ENCODE measurements around the gene FRK. TPM values are rescaled to one million over a fixed set of nuclear protein-coding genes. Genes with fewer than 3 reads are reported as not detected.

The FRK gene
- total and polyA plus RNA-seq, 2 donors: 0.80 to 0.98 TPM

DNA sequence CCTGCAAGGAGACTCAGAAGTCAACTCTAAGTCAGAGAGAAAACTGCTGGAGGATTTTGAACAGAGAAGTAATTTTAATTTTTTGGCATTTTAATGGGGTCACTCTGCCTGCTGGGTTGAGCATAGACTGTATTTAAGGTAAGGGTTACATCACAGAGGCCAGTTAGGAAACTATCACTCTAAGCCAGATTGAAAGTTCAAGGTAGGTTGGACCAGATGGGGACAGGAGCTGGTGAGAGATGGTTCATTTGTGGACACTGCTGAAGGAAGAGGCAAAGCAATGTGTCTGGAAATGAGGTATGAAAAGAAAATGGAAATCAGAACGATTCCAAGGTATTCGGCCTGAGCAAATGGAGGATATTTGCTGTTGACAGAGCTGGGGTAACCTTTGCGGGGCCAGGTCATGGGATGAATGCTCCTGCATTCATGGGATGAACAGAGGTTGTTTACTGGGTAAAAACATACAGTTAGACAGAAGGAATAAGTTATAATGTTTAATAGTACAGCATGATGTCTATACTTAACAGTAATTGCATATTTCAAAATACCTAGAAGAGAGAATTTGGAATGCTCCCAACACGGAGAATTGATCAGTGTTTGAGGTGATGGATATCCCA lies 26.9 kb downstream of the FRK start:
- no peak for DNase-seq (ENCODE audit: low read depth in 6 of 9, low spot score in 9 of 9)
- Histone ChIP-seq H3K4me3 (ENCODE audit: low read length in 2 of 2) (no peak overlapping the region), H3K36me3 (ENCODE audit: control insufficient read depth in 2 of 2, insufficient read depth in 2 of 2, low read length in 1 of 2) (no peaks in the 10 kb centered on the region), H3K9me3 (ENCODE audit: control insufficient read depth in 2 of 2, insufficient read depth in 1 of 2, low read length in 1 of 2) (no peaks in the 10 kb centered on the region), H3K4me1 (ENCODE audit: control insufficient read depth in 2 of 2, insufficient read depth in 2 of 2, low read length in 2 of 2) (no peaks in the 10 kb centered on the region), H3K27me3 (ENCODE audit: control insufficient read depth in 2 of 2, insufficient read depth in 1 of 2, low read length in 1 of 2) (no peaks in the 10 kb centered on the region), H3K27ac (ENCODE audit: low read depth in 1 of 2, low read length in 1 of 2) (no peak overlapping the region)
- WGBS: 67% methylated on average over 4 of the region's 4 CpGs

- H3K36me3 ChIP-seq (ENCODE audit: control insufficient read depth in 2 of 2, insufficient read depth in 2 of 2, low read length in 1 of 2): no peaks in the 10 kb centered on the region
- no peak overlapping the region for H3K27ac ChIP-seq (ENCODE audit: low read depth in 1 of 2, low read length in 1 of 2)
- H3K27me3 ChIP-seq (ENCODE audit: control insufficient read depth in 2 of 2, insufficient read depth in 1 of 2, low read length in 1 of 2): no peaks in the 10 kb centered on the region
- H3K9me3 ChIP-seq (ENCODE audit: control insufficient read depth in 2 of 2, insufficient read depth in 1 of 2, low read length in 1 of 2): no peaks in the 10 kb centered on the region
- WGBS: 70% methylated on average over 1 of the region's 1 CpG
- no peak for DNase-seq (ENCODE audit: low read depth in 6 of 9, low spot score in 9 of 9)
- H3K4me3 ChIP-seq (ENCODE audit: low read length in 2 of 2): no peak overlapping the region
- no peaks in the 10 kb centered on the region for H3K4me1 ChIP-seq (ENCODE audit: control insufficient read depth in 2 of 2, insufficient read depth in 2 of 2, low read length in 2 of 2)
These were observed 29.9 kb downstream of the FRK start for GRCh38 chr6:116030770-116031169.

GRCh38 chr6:116029535-116029934 lies 31.2 kb downstream of the FRK start:
- Histone ChIP-seq H3K9me3 (ENCODE audit: control insufficient read depth in 2 of 2, insufficient read depth in 1 of 2, low read length in 1 of 2) (no peaks in the 10 kb centered on the region), H3K4me3 (ENCODE audit: low read length in 2 of 2) (no peak overlapping the region), H3K27ac (ENCODE audit: low read depth in 1 of 2, low read length in 1 of 2) (no peak overlapping the region), H3K4me1 (ENCODE audit: control insufficient read depth in 2 of 2, insufficient read depth in 2 of 2, low read length in 2 of 2) (no peaks in the 10 kb centered on the region), H3K36me3 (ENCODE audit: control insufficient read depth in 2 of 2, insufficient read depth in 2 of 2, low read length in 1 of 2) (no peaks in the 10 kb centered on the region), H3K27me3 (ENCODE audit: control insufficient read depth in 2 of 2, insufficient read depth in 1 of 2, low read length in 1 of 2) (no peaks in the 10 kb centered on the region)
- 72% methylated on average over 1 of the region's 1 CpG for WGBS
- no peak for DNase-seq (ENCODE audit: low read depth in 6 of 9, low spot score in 9 of 9)

DNA sequence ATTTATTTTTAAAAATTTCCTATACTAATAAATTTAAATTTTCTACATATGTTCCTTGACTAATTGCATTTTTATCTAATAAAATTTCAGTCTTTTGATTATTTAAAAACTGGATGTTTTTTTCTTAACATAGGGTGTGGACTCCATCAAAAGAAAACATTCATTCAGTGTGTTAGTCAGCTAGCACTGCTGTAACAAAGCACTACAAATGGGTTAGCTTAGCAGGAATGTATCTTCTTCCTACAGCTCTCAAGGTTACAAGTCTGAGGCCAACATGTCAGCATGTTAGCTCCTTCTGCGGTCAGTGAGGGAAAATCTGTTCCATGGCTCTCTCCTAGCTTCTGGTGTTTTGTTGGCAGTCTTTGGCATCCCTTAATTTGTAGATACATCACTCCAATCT lies 32.5 kb downstream of the FRK start:
- H3K36me3 ChIP-seq (ENCODE audit: control insufficient read depth in 2 of 2, insufficient read depth in 2 of 2, low read length in 1 of 2): no peaks in the 10 kb centered on the region
- 92% methylated on average over 1 of the region's 1 CpG for WGBS
- H3K4me3 ChIP-seq (ENCODE audit: low read length in 2 of 2): no peak overlapping the region
- no peak overlapping the region for H3K27ac ChIP-seq (ENCODE audit: low read depth in 1 of 2, low read length in 1 of 2)
- no peaks in the 10 kb centered on the region for H3K4me1 ChIP-seq (ENCODE audit: control insufficient read depth in 2 of 2, insufficient read depth in 2 of 2, low read length in 2 of 2)
- no peak for DNase-seq (ENCODE audit: low read depth in 6 of 9, low spot score in 9 of 9)
- H3K27me3 ChIP-seq (ENCODE audit: control insufficient read depth in 2 of 2, insufficient read depth in 1 of 2, low read length in 1 of 2): no peaks in the 10 kb centered on the region
- no peaks in the 10 kb centered on the region for H3K9me3 ChIP-seq (ENCODE audit: control insufficient read depth in 2 of 2, insufficient read depth in 1 of 2, low read length in 1 of 2)

DNA sequence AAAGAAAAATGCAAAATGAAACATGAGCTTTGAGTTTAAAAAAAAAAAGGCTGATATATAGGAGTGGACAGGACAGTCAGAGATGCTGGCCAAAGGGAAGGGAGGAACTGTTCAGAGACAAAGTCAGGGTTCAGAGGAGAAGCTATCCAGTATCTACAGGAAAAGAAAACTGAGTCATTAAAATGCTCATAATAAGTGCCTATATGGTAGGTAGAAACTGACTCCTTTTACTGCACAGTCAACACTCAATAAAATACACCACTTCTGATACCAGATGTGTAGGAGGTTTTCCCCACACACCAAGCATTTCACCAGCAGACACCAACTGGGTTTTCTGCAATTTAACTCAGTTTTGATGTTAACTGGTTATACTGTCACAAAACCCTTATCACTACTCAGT lies 32.9 kb downstream of the FRK start:
- DNase-seq (ENCODE audit: low read depth in 6 of 9, low spot score in 9 of 9): no peak
- H3K4me1 ChIP-seq (ENCODE audit: control insufficient read depth in 2 of 2, insufficient read depth in 2 of 2, low read length in 2 of 2): no peaks in the 10 kb centered on the region
- H3K9me3 ChIP-seq (ENCODE audit: control insufficient read depth in 2 of 2, insufficient read depth in 1 of 2, low read length in 1 of 2): no peaks in the 10 kb centered on the region
- no peaks in the 10 kb centered on the region for H3K36me3 ChIP-seq (ENCODE audit: control insufficient read depth in 2 of 2, insufficient read depth in 2 of 2, low read length in 1 of 2)
- H3K27ac ChIP-seq (ENCODE audit: low read depth in 1 of 2, low read length in 1 of 2): no peak overlapping the region
- H3K27me3 ChIP-seq (ENCODE audit: control insufficient read depth in 2 of 2, insufficient read depth in 1 of 2, low read length in 1 of 2): no peaks in the 10 kb centered on the region
- no peak overlapping the region for H3K4me3 ChIP-seq (ENCODE audit: low read length in 2 of 2)

DNA sequence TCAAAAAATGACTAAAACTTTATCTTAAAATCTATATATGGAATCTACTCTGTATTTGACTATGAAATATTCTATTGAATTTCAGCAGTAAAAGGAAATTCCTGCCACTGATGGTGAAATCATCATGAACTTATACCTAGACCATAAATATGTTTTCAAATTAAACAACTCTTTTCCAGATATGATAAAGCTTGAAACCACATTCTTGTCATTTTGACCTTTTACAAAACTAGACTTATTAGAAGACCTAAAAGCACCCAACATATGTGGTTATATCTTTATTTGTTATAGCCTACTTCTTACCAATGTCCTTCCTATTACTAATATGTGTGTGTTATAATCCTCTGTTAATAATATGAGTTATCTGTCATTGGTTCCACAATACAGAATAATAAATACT lies 35.3 kb downstream of the FRK start:
- no peaks in the 10 kb centered on the region for H3K4me1 ChIP-seq (ENCODE audit: control insufficient read depth in 2 of 2, insufficient read depth in 2 of 2, low read length in 2 of 2)
- no peaks in the 10 kb centered on the region for H3K9me3 ChIP-seq (ENCODE audit: control insufficient read depth in 2 of 2, insufficient read depth in 1 of 2, low read length in 1 of 2)
- H3K36me3 ChIP-seq (ENCODE audit: control insufficient read depth in 2 of 2, insufficient read depth in 2 of 2, low read length in 1 of 2): no peaks in the 10 kb centered on the region
- DNase-seq (ENCODE audit: low read depth in 6 of 9, low spot score in 9 of 9): no peak
- no peak overlapping the region for H3K4me3 ChIP-seq (ENCODE audit: low read length in 2 of 2)
- H3K27ac ChIP-seq (ENCODE audit: low read depth in 1 of 2, low read length in 1 of 2): no peak overlapping the region
- no peaks in the 10 kb centered on the region for H3K27me3 ChIP-seq (ENCODE audit: control insufficient read depth in 2 of 2, insufficient read depth in 1 of 2, low read length in 1 of 2)

DNA sequence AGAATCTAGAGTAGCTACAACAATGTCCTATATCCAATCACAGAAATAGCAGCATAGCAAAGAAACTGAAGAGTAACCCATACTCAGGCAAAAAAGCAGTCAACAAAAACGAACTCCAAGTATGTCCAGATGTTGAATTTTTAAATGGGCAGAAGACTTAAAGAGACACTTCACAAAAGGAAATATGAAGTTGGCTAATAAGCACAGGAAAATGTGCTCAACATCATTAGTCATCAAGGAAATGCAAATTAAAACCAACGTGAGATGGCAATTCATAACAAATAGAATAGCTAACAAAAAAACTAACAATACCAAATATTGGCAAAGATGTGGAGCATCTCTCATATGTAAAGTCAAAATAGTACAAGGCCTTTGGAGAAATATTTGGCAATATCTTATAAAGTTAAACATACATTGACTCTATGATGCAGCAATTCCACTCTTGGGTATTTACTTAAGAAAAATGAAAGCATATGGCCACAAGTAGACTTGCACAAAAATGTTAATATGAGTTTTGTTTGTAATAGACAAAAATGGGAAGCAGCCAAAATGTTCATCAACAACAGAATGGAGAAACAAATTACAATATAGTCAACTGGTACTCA lies 37.7 kb downstream of the FRK start:
- WGBS: 74% methylated on average over 2 of the region's 2 CpGs
- Histone ChIP-seq H3K36me3 (ENCODE audit: control insufficient read depth in 2 of 2, insufficient read depth in 2 of 2, low read length in 1 of 2) (no peaks in the 10 kb centered on the region), H3K9me3 (ENCODE audit: control insufficient read depth in 2 of 2, insufficient read depth in 1 of 2, low read length in 1 of 2) (no peaks in the 10 kb centered on the region), H3K4me1 (ENCODE audit: control insufficient read depth in 2 of 2, insufficient read depth in 2 of 2, low read length in 2 of 2) (no peaks in the 10 kb centered on the region), H3K4me3 (ENCODE audit: low read length in 2 of 2) (no peak overlapping the region), H3K27me3 (ENCODE audit: control insufficient read depth in 2 of 2, insufficient read depth in 1 of 2, low read length in 1 of 2) (no peaks in the 10 kb centered on the region), H3K27ac (ENCODE audit: low read depth in 1 of 2, low read length in 1 of 2) (no peak overlapping the region)
- no peak for DNase-seq (ENCODE audit: low read depth in 6 of 9, low spot score in 9 of 9)

DNA sequence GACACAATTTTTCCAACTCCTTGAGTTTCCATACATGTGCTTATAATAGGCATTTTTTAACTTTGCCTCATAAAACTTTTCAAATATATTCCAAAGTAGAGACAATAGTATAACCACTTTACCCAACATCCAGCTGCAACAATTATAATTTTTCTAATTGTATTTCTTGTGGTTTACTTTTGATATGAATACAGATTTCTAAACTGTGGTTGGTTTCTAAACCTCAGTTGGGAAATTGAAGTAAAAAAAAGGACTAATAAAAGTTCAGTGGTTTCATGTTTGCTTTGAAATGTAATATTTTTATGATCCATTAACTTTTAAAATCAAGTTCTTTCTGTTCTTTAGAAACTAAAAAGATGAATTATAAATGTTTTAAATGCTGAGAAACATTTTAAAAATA lies 40.0 kb downstream of the FRK start:
- Histone ChIP-seq H3K4me3 (ENCODE audit: low read length in 2 of 2) (no peak overlapping the region), H3K27me3 (ENCODE audit: control insufficient read depth in 2 of 2, insufficient read depth in 1 of 2, low read length in 1 of 2) (no peaks in the 10 kb centered on the region), H3K36me3 (ENCODE audit: control insufficient read depth in 2 of 2, insufficient read depth in 2 of 2, low read length in 1 of 2) (no peaks in the 10 kb centered on the region), H3K9me3 (ENCODE audit: control insufficient read depth in 2 of 2, insufficient read depth in 1 of 2, low read length in 1 of 2) (no peaks in the 10 kb centered on the region), H3K27ac (ENCODE audit: low read depth in 1 of 2, low read length in 1 of 2) (no peak overlapping the region), H3K4me1 (ENCODE audit: control insufficient read depth in 2 of 2, insufficient read depth in 2 of 2, low read length in 2 of 2) (no peaks in the 10 kb centered on the region)
- no peak for DNase-seq (ENCODE audit: low read depth in 6 of 9, low spot score in 9 of 9)

DNA sequence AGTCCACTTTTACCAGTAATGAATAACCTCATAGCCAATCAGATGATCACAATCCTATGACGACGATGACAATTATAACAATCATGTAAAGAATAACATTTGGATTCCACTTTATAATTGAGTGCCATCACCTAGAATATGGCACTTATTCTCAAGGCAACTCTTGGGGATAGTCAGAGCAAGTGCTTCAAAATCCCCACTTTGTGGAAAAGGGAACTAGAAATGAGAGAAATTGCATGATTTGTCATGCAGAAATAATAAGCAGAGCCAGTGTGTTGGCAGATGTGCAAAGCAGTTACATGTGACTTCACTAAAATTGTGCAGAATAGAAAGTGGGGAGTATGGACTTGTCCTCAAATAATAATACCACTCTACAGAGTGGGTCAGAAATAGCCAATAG lies 41.3 kb downstream of the FRK start:
- no peaks in the 10 kb centered on the region for H3K4me1 ChIP-seq (ENCODE audit: control insufficient read depth in 2 of 2, insufficient read depth in 2 of 2, low read length in 2 of 2)
- H3K36me3 ChIP-seq (ENCODE audit: control insufficient read depth in 2 of 2, insufficient read depth in 2 of 2, low read length in 1 of 2): no peaks in the 10 kb centered on the region
- WGBS: 95% methylated on average over 2 of the region's 2 CpGs
- H3K27me3 ChIP-seq (ENCODE audit: control insufficient read depth in 2 of 2, insufficient read depth in 1 of 2, low read length in 1 of 2): no peaks in the 10 kb centered on the region
- DNase-seq (ENCODE audit: low read depth in 6 of 9, low spot score in 9 of 9): no peak
- H3K9me3 ChIP-seq (ENCODE audit: control insufficient read depth in 2 of 2, insufficient read depth in 1 of 2, low read length in 1 of 2): no peaks in the 10 kb centered on the region
- H3K27ac ChIP-seq (ENCODE audit: low read depth in 1 of 2, low read length in 1 of 2): no peak overlapping the region
- no peak overlapping the region for H3K4me3 ChIP-seq (ENCODE audit: low read length in 2 of 2)
